ENCODE measurements around the gene MC1R.
"Not testable (repeated sequence)": the region's sequence is repeated elsewhere in the genome, so short reads cannot be mapped to it uniquely, and the experiment has no call there.

MC1R gene

DNA sequence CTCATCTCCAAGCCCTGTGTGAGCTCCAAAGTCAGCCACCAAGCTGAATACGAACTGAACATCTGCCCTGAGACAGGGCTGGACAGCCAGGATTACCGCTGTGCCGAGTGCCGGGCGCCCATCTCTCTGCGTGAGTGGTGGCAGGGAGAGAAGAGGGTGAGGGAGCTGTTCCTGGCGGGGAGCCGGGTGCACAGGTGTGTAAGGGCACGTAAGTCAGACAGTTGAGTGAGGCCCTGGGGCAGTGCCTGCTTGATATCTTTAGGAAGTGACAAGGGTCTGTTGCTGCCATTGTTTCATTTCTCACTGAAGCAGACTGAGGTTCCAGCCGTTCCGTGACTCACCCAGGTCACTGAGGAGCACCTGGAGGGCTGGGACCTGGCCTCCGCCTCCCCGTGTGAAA is 42.3 kb downstream of the MC1R start:
- DNase-seq (ENCODE audit: extremely low read depth, low read depth): no peak
- no peak overlapping the region for H3K4me3 ChIP-seq (replicated peaks; ENCODE audit: low read depth, low read length)
- TF ChIP-seq CTCF (IDR thresholded peaks at IDR 0.05; ENCODE audit: low read depth, low read length, missing control alignments): no peak

- no peak for DNase-seq (ENCODE audit: extremely low read depth, low read depth)
- no peak for TF ChIP-seq CTCF (IDR thresholded peaks at IDR 0.05; ENCODE audit: low read depth, low read length, missing control alignments)
- no peak overlapping the region for H3K4me3 ChIP-seq (replicated peaks; ENCODE audit: low read depth, low read length)
Measured at GRCh38 chr16:89961920-89962319, 43.3 kb downstream of the MC1R start.

DNA sequence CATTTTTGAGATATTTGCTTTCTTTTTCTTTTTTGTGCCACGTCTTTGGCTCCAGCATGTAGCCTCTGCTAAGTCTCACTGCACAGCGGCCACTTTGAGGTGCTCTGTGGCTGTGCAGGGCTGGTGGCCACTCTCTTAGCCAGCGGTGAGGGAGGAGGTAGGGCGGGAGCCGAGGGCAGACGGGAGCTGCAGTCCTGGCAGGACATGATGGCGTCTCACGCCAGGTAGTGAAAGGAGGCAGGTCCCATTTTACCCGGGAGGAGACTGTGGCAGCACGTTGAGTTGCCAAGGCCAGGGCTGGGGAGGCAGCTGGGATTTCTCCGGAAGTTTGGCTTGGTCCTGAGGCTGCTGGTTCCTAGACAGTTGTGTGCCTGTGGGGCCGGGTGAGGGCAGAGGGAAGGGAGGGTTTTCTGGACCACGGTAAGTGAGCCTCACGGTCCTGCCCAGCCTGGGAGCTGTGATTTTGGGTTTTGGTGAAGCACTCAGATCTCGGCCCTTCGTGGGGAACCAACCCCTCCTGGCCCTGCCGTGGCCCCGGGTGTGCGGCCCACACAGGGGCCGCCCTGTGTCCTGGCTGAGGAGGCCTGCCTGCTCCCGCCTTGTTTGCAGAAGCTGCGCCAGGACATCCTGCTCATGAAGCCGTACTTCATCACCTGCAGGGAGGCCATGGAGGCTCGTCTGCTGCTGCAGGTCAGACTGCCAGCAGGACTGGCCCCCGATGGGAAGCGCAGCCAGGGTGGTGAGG is 44.3 kb downstream of the MC1R start:
- no peak for TF ChIP-seq CTCF (IDR thresholded peaks at IDR 0.05; ENCODE audit: low read depth, low read length, missing control alignments)
- no peak overlapping the region for H3K4me3 ChIP-seq (replicated peaks; ENCODE audit: low read depth, low read length)
- DNase-seq (ENCODE audit: extremely low read depth, low read depth): no peak

- no peak for TF ChIP-seq CTCF (IDR thresholded peaks at IDR 0.05; ENCODE audit: low read depth, low read length, missing control alignments)
Measured at GRCh38 chr16:89964201-89964600, 45.5 kb downstream of the MC1R start.

DNA sequence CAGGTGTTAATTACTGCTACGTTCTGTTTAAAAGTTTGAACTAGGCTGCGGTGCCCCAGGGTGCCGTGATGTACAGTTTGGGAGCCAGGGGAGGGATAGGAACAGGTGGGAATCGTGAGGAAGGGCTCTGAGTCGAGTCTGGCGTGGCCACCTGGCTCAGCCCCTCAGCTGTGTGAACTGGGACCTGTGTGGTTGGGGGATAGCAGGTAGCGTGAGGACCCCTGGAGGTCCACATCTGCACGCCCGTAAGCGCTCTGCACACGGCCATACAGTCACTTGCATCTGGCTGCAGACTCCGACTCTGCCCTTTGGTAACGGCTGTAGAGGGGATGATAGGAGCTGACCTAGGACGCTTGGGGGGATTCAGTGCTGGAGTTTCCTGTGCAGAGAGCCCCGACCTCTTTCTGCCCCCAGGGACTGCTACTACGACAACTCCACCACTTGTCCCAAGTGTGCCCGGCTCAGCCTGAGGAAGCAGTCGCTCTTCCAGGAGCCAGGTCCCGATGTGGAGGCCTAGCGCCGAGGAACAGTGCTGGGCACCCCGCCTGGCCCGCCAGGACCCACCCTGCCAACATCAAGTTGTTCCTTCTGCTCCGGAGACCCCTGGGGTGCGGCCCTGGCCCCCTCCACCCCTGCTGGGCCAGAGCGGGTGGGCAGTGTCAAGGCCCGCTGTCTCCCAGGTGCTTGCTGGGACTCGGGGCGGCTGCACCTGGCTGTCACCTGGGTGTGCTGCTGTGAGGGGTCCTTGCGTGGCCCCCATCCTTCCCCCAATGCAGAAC is 47.0 kb downstream of the MC1R start:
- no peak for DNase-seq (ENCODE audit: extremely low read depth, low read depth)
- TF ChIP-seq CTCF (IDR thresholded peaks at IDR 0.05; ENCODE audit: low read depth, low read length, missing control alignments): no peak
- no peak overlapping the region for H3K4me3 ChIP-seq (replicated peaks; ENCODE audit: low read depth, low read length)

More at GRCh38 chr16:89964201-89964600, 45.5 kb downstream of the MC1R start:
- H3K4me3 ChIP-seq (replicated peaks; ENCODE audit: low read depth, low read length): no peak overlapping the region
- no peak for DNase-seq (ENCODE audit: extremely low read depth, low read depth)

DNA sequence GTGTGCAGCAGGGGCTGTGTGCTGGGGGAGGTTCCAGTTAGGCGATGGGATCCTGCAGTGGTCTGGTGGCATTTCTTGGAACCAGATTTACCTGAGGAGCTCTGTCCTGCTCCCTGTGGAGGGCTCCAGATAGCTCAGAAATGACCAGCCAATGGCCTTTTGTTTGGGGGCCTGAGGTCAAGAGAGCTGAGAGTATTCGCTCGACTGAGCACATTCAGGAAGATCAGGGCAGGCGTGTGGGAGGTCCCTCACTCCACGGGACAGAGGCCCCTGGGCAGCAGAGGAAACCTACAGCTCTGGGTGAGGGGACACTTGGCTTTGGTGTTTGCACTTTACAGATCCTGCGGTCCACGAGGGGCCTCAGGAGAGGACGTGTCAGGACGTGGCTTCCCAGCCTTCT is 48.1 kb downstream of the MC1R start:
- H3K4me3 ChIP-seq (replicated peaks; ENCODE audit: low read depth, low read length): no peak overlapping the region
- no peak for DNase-seq (ENCODE audit: extremely low read depth, low read depth)
- no peak for TF ChIP-seq CTCF (IDR thresholded peaks at IDR 0.05; ENCODE audit: low read depth, low read length, missing control alignments)

DNA sequence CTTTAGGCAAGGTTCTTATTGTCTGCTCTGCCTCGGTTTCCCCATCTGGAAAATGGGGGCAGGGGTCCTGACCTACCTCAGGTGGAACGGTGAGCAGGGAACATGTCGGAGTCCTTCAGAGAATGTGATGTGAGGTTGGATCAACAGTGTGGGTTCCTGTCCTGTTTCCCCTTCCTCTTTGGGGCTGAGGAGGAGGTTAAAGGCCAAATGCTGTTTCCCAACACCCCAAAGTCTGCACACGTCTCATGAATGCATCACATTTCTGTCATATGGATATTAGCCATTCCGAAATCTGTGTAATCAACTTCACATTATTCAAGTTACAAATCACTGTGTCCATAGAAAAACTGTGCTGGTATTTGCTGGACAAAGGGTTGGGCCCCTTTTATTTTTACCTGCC is 48.8 kb downstream of the MC1R start:
- not testable (repeated sequence) for H3K4me3 ChIP-seq (replicated peaks; ENCODE audit: low read depth, low read length); DNase-seq (ENCODE audit: extremely low read depth, low read depth)

- not testable (repeated sequence) for DNase-seq (ENCODE audit: extremely low read depth, low read depth); H3K4me3 ChIP-seq (replicated peaks; ENCODE audit: low read depth, low read length)
Measured at GRCh38 chr16:89968074-89968473, 49.4 kb downstream of the MC1R start.

All from HFF-Myc (cell line).